LNCAP (cell line): ENCODE results near the gene ITPK1.

Experiments used
- CTCF ChIP-seq: fragments of 450-650 bp; IDR thresholded peaks from 2 replicates; pipeline ENCODE4 v1.5.1; 2017; ENCODE audit warnings: mild to moderate bottlenecking

The ITPK1 gene

GRCh38 chr14:93133464-93133863 is 17.7 kb upstream of the ITPK1 start:
- no peak for TF ChIP-seq CTCF

GRCh38 chr14:93132472-93133065 is 16.8 kb upstream of the ITPK1 start:
- TF ChIP-seq CTCF = peak; percentile 53

- no peak for TF ChIP-seq CTCF
Observed at GRCh38 chr14:93128725-93129459, 13.2 kb upstream of the ITPK1 start.

DNA sequence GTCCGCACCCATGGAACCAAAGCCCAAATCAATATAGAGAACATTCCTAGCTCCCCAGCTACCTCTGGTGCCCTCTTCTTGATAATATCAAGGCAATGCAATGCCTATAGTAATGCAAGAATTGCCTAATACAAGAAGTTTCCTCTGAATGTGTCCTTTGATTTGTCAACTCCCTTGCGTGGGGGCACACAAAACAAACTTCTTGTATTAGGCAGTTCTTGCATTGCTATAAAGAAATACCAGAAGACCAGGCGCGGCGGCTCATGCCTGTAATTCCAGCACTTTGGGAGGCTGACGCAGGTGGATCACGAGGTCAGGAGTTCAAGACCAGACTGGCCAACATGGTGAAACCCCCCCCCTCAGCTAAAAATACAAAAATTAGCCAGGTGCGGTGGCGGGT is 10.4 kb upstream of the ITPK1 start:
- TF ChIP-seq CTCF = no peak

GRCh38 chr14:93122826-93123225 is 7.1 kb upstream of the ITPK1 start:
- TF ChIP-seq CTCF = no peak

- no peak for TF ChIP-seq CTCF
Observed at GRCh38 chr14:93121030-93121834, 5.5 kb upstream of the ITPK1 start.

DNA sequence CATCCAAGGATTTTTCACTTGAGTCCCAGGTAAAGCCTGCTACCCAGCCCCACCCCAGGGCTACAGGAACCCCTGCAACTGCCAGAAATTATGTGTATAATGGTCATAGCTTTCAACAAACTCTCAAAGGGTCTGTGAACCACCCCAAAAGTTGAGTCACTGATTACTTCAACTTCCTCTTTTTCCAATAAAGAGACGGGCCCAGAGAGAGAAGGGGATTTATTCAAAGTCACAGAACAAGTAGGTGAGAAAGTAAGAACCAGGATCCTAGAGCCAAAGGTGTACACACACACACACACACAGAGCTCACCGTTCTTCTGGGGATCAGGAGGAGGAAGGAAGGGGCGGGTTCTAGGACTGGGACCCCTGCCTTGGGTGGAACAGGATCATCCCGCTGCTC is 4.8 kb upstream of the ITPK1 start:
- no peak for TF ChIP-seq CTCF
